PC-3 (cell line): ENCODE results near the gene FGR.

ENCODE experiments used
- EZH2 ChIP-seq: fragments of 300-600 bp; sonication (generic); IDR thresholded peaks from one replicate; pipeline ENCODE4 v1.6.1; 2017; ENCODE audit warnings: antibody characterized with exemption, mild to moderate bottlenecking, low read length; ENCODE audit not compliant: unreplicated experiment
- EZH2phosphoT487 ChIP-seq: fragments of 300-600 bp; sonication (generic); IDR thresholded peaks from 2 replicates; pipeline ENCODE4 v1.6.1; 2018; ENCODE audit warnings: mild to moderate bottlenecking, antibody characterized with exemption, low read length, borderline replicate concordance
- TF ChIP-seq, protein P1 (sequence below): fragments of 300-600 bp; sonication (generic); conservative IDR thresholded peaks from 2 replicates; pipeline ENCODE4 v1.5.1; 2017; ENCODE audit warnings: antibody characterized with exemption, low read depth, mild to moderate bottlenecking, low read length

DNA sequence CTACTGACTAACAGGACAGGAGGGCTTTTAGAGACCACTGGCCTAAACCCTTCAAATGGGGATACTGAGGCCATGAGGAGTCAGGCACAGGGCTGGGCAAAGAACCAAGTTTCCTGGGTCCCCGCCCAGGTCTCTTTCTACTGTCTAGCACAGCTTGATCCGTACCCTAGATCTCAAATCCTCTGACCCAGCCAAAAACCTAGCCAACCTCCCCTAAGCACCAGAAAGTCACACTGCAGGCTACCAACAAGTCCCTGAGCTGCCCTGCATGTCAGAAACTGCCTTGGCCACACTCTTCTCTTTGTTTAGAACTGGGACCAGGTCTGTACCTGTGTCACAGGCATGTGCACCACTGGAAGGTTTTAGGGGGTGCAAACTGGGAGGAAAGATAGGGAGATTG, 64.6 kb downstream of the FGR start:
- TF ChIP-seq EZH2 (no peak), EZH2phosphoT487 (no peak)
- TF ChIP-seq, protein P1, sequence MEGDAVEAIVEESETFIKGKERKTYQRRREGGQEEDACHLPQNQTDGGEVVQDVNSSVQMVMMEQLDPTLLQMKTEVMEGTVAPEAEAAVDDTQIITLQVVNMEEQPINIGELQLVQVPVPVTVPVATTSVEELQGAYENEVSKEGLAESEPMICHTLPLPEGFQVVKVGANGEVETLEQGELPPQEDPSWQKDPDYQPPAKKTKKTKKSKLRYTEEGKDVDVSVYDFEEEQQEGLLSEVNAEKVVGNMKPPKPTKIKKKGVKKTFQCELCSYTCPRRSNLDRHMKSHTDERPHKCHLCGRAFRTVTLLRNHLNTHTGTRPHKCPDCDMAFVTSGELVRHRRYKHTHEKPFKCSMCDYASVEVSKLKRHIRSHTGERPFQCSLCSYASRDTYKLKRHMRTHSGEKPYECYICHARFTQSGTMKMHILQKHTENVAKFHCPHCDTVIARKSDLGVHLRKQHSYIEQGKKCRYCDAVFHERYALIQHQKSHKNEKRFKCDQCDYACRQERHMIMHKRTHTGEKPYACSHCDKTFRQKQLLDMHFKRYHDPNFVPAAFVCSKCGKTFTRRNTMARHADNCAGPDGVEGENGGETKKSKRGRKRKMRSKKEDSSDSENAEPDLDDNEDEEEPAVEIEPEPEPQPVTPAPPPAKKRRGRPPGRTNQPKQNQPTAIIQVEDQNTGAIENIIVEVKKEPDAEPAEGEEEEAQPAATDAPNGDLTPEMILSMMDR, result no peak
